K562 treated with DMSO at 1 percent for 12 hours (cell line): ENCODE measurements around the gene OR56B4. TPM values are rescaled to one million over a fixed set of nuclear protein-coding genes. Genes with fewer than 3 reads are reported as not detected.

Experiments used
- total RNA-seq: library from RNA; unstranded; fragments of 300-600 nt; gene quantifications from 2 replicates; pipeline ENCODE4 v1.2.3, GENCODE V29; 2022; ENCODE audit not compliant: insufficient read depth

Gene OR56B4
- 0.69 TPM in 1 of 2 replicates, not detected in the other for total RNA-seq

DNA sequence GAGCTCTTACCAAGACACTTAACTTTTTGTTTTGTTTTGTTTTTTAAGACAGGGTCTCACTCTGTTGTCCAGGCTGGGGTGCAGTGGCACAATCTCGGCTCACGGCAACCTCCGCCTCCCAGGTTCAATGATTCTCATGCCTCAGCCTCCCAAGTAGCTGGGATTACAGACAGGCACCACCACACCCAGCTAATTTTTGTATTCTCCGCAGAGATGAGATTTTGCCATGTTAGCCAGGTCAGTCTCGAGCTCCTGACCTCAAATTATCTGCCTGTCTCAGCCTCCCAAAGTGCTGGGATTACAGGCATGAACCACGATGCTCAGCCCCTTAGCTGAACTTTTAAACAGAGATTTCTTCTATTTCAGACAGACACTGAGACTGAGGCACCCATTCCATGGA lies at the start of gene OR56B4:
OR56B4 (plus strand) TSS at position 301 of the 400 bp plus-strand sequence; CDS start at position 396, 95 bp downstream.

Other genes starting within 250 kb of the OR56B4 start
- not detected in 2 replicates for gene OR52E8, start 250.0 kb upstream of the OR56B4 start, total RNA-seq
- not detected in 2 replicates for gene OR52E4, start 227.1 kb upstream of the OR56B4 start, total RNA-seq
- not detected in 2 replicates for gene OR52E5, start 214.5 kb upstream of the OR56B4 start, total RNA-seq
- gene OR56A3, start 165.4 kb upstream of the OR56B4 start, total RNA-seq, result not detected in 2 replicates
- gene OR56A5, start 139.2 kb upstream of the OR56B4 start, total RNA-seq, result not detected in 2 replicates
- not detected in 2 replicates for gene OR52L1, start 120.7 kb upstream of the OR56B4 start, total RNA-seq
- not detected in 2 replicates for gene OR56A4, start 100.7 kb upstream of the OR56B4 start, total RNA-seq
- not detected in 2 replicates for gene OR56A1, start 76.9 kb upstream of the OR56B4 start, total RNA-seq
- gene OR52B2, start 62.6 kb downstream of the OR56B4 start, total RNA-seq, result not detected in 2 replicates
- not detected in 2 replicates for gene OR52W1, start 91.5 kb downstream of the OR56B4 start, total RNA-seq
- not detected in 2 replicates for gene C11orf42, start 97.9 kb downstream of the OR56B4 start, total RNA-seq
- 14.9 and 24.3 TPM in 2 replicates for gene FHIP1B, start 127.0 kb downstream of the OR56B4 start, total RNA-seq
- not detected in 2 replicates for gene CNGA4, start 131.4 kb downstream of the OR56B4 start, total RNA-seq
- gene CCKBR, start 152.2 kb downstream of the OR56B4 start, total RNA-seq, result not detected in 2 replicates
- not detected in 2 replicates for gene CAVIN3, start 212.8 kb downstream of the OR56B4 start, total RNA-seq